Heart left ventricle (tissue), 16 donors: ENCODE data around the gene FAM222A. TPM values are rescaled to one million over a fixed set of nuclear protein-coding genes. Genes with fewer than 3 reads are reported as not detected.
"Not testable (repeated sequence)": the region's sequence is repeated elsewhere in the genome, so short reads cannot be mapped to it uniquely, and the experiment has no call there.

ENCODE experiments used
- ATAC-seq, 4 donors: fragments of 200-7000 bp; cut with Tn5 transposase; one replicate each; pipeline ENCODE4 v1.9.1; 2020 to 2022; ENCODE audit warnings: moderate library complexity in 4 of 4, mild to moderate bottlenecking in 3 of 4, moderate number of reproducible peaks in 1 of 4
- DNase-seq, 5 donors: peaks; one replicate each; pipeline ENCODE4 v3.0.0-alpha.2; 2020
- H3K27ac ChIP-seq, 12 donors: fragments of 200-600 bp; sonication (generic) in 4 of 12; one replicate each; pipeline versions ENCODE4 v1.5.0 to v1.8.0; 2016 to 2022; ENCODE audit warnings: mild to moderate bottlenecking in 2 of 12
- H3K27me3 ChIP-seq, 9 donors: fragments of 200-600 bp; sonication (generic) in 2 of 9; one replicate each; pipeline versions ENCODE4 v1.5.1 to v1.8.0; 2016 to 2022; ENCODE audit warnings: mild to moderate bottlenecking in 3 of 9
- H3K36me3 ChIP-seq, 9 donors: fragments of 200-600 bp; sonication (generic) in 2 of 9; one replicate each; pipeline versions ENCODE4 v1.5.0 to v1.8.0; 2018 to 2022; ENCODE audit warnings: mild to moderate bottlenecking in 2 of 9
- H3K4me1 ChIP-seq, 12 donors: fragments of 200-600 bp; sonication (generic) in 4 of 12; one replicate each; pipeline versions ENCODE4 v1.5.0 to v1.8.0; 2016 to 2022; ENCODE audit warnings: mild to moderate bottlenecking in 3 of 12
- H3K4me3 ChIP-seq, 12 donors: fragments of 200-600 bp; sonication (generic) in 4 of 12; one replicate each; pipeline versions ENCODE4 v1.5.0 to v1.8.0; 2017 to 2022; ENCODE audit warnings: mild to moderate bottlenecking in 9 of 12, moderate library complexity in 4 of 12
- H3K9me3 ChIP-seq, 12 donors: fragments of 200-600 bp; sonication (generic) in 4 of 12; one replicate each; pipeline versions ENCODE4 v1.5.0 to v1.8.0; 2016 to 2022; ENCODE audit warnings: mild to moderate bottlenecking in 1 of 12
- CTCF ChIP-seq, 12 donors: fragments of 200-600 bp; sonication (generic) in 4 of 12; IDR thresholded peaks; one replicate each; pipeline versions ENCODE4 v1.5.0 to v1.8.0; 2018 to 2022; ENCODE audit warnings: antibody characterized with exemption in 12 of 12, mild to moderate bottlenecking in 5 of 12
- POLR2A ChIP-seq, 2 donors: fragments of 450-650 bp; IDR thresholded peaks; one replicate each; pipeline ENCODE4 v1.6.1; 2017; ENCODE audit warnings: antibody characterized with exemption in 2 of 2, mild to moderate bottlenecking in 2 of 2, moderate library complexity in 2 of 2
- WGBS, 4 donors: extraction: QIAGEN DNeasy Blood & Tissue Kit in 2 of 4; methylation state at CpG; one replicate each; pipeline versions ENCODE4 v1.1.5 to v1.1.7; 2013 to 2018; 5-methylcytosine and 5-hydroxymethylcytosine counted together
- intact Hi-C, 10 donors: fragments of 100-400 bp; cut with DNase I; formaldehyde crosslinking; loops; one replicate each; pipeline versions ENCODE4 v1.11.1 to v1.14.2; 2022
- polyA plus RNA-seq, 2 donors: library from polyadenylated mRNA; stranded (reverse); fragments of 200-250 nt; gene quantifications; one replicate each; pipeline ENCODE4 v1.2.3, GENCODE V29; 2013
- total RNA-seq, 9 donors: library from RNA; depleted of rRNA in 2 of 9; stranded (reverse); fragments of >200 nt in 2 of 9; fragmentation: NEBNext Ultra II Directional in 3 of 9; extraction: Animal tissue kit (Norgen Biotek cat#: 25700) in 3 of 9; gene quantifications; one replicate each; pipeline versions ENCODE4 v1.1.0 to v1.2.4, GENCODE V29; 2016 to 2023
- donor health status: ischemic (EF 13 %, LVEDD 7.1; RV severe dilation, severe dysfunction).
- donor health status: healthy with polysubstance abuse.
- donor health status: DM: no; HTN: yes; CAD: no.
- donor health status: DM: no; HTN: no; CAD: no.
- donor health status: ischemic (EF 25% LVEDD 6.9; RV normal size, moderate dysfunction).
- donor health status: ischemic (EF 25% LVEDD 5.7; RV mildly dilated, moderate dysfunction).
- donor health status: healthy.
- donor health status: DM: yes; HTN: yes; CAD: no.
- donor health status: ischemic (EF 35%, LVEDD 5.7; RV mildly dilated, moderate dysfunction).
- donor health status: nonischemic (EF 11% LVEDD 7.7; RV severe dilation, severe dysfunction).
- donor health status: DM: yes; HTN: yes; CAD: no.
- donor health status: PGD.
- donor health status: ischemic (EF 29% LVEDD 5.4; RV normal size, mild dysfunction).
- donor health status: nonischemic (EF 23%, LVEDD 6.1; RV moderate dilation, normal function).

FAM222A gene
- total and polyA plus RNA-seq, 11 donors, result 3.5 to 45.8 (median 10.2) TPM

- DNase-seq (no peak), ATAC-seq (no peak)
- no peaks in the 10 kb centered on the region for H3K9me3 ChIP-seq
- H3K27me3 ChIP-seq, result peaks cover 0 to 15% (median 0%) of the 10 kb centered on the region in 9 donors
- no peak overlapping the region for H3K27ac ChIP-seq
- peaks cover 0 to 6% (median 0%) of the 10 kb centered on the region in 12 donors for H3K4me1 ChIP-seq
- 55 to 61% (median 59%) methylated on average over 11 of the region's 11 CpGs for WGBS, 4 donors
- intact Hi-C loops, result no loop called here
- H3K36me3 ChIP-seq, result no peaks in the 10 kb centered on the region
- TF ChIP-seq POLR2A (IDR thresholded peaks at IDR 0.05) (no peak), CTCF (IDR thresholded peaks at IDR 0.05) (no peak)
- no peak overlapping the region for H3K4me3 ChIP-seq
Measured at GRCh38 chr12:109693653-109694600, 19.7 kb upstream of the FAM222A start.

- H3K9me3 ChIP-seq, DNase-seq, H3K27ac ChIP-seq, ATAC-seq, intact Hi-C loops, H3K4me3 ChIP-seq, H3K4me1 ChIP-seq, H3K36me3 ChIP-seq: not testable (repeated sequence)
- peaks cover 0 to 15% (median 0%) of the 10 kb centered on the region in 9 donors for H3K27me3 ChIP-seq
- WGBS, 4 donors, result 78 to 85% (median 80%) methylated on average over 6 of the region's 6 CpGs
Measured at GRCh38 chr12:109694629-109695028, 19.0 kb upstream of the FAM222A start.

- no peak for TF ChIP-seq CTCF (IDR thresholded peaks at IDR 0.05)
- TF ChIP-seq POLR2A (IDR thresholded peaks at IDR 0.05), result no peak
- intact Hi-C loops, result no loop called here
- no peak overlapping the region for H3K27ac ChIP-seq
Measured at GRCh38 chr12:109695416-109695815, 18.2 kb upstream of the FAM222A start.

GRCh38 chr12:109695961-109696461 is 17.6 kb upstream of the FAM222A start:
- TF ChIP-seq POLR2A (IDR thresholded peaks at IDR 0.05) (no peak), CTCF (IDR thresholded peaks at IDR 0.05) (no peak)
- DNase-seq, result no peak

More at GRCh38 chr12:109695416-109695815, 18.2 kb upstream of the FAM222A start:
- Histone ChIP-seq H3K27me3 (peaks cover 0 to 15% (median 0%) of the 10 kb centered on the region in 9 donors), H3K4me1 (peaks cover 0 to 6% (median 0%) of the 10 kb centered on the region in 12 donors), H3K9me3 (no peaks in the 10 kb centered on the region), H3K36me3 (no peaks in the 10 kb centered on the region), H3K4me3 (no peak overlapping the region)
- DNase-seq (no peak), ATAC-seq (no peak)
- WGBS, 4 donors, result 79 to 84% (median 81%) methylated on average over 12 of the region's 12 CpGs

More at GRCh38 chr12:109695961-109696461, 17.6 kb upstream of the FAM222A start:
- ATAC-seq, result peak in 3 of 4 donors; percentile 37 to 66 (median 52)
- peaks cover 0 to 15% (median 0%) of the 10 kb centered on the region in 9 donors for H3K27me3 ChIP-seq
- H3K36me3 ChIP-seq, result no peaks in the 10 kb centered on the region
- H3K4me3 ChIP-seq, result no peak overlapping the region
- no peak overlapping the region for H3K27ac ChIP-seq
- intact Hi-C loops, result no loop called here
- 37 to 53% (median 39%) methylated on average over 6 of the region's 6 CpGs for WGBS, 4 donors
- H3K9me3 ChIP-seq, result no peaks in the 10 kb centered on the region
- peaks cover 0 to 6% (median 0%) of the 10 kb centered on the region in 12 donors for H3K4me1 ChIP-seq
